ENCODE measurements around the gene BCAS3.
"Not testable (repeated sequence)": the region's sequence is repeated elsewhere in the genome, so short reads cannot be mapped to it uniquely, and the experiment has no call there.

Gene BCAS3

DNA sequence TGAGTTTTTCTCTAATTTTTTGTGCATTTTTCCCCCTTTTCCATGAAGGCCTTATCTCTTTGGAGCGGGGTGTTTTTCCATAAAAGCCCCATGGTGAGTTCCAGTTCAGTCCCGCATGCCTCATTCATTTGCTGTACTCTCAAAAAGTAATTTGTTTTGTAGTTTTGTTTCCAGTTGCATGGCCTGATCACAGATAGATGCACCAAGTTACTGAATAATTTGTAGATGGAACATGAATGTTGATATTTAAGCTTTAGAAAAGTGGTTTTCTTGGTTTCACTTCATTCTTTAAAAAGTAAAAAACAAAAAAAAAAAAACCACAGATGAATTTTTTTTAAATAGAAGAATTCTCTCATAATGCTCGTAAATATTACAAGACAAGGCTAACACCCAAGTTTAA is 349.2 kb downstream of the BCAS3 start:
- TF ChIP-seq, protein P1, sequence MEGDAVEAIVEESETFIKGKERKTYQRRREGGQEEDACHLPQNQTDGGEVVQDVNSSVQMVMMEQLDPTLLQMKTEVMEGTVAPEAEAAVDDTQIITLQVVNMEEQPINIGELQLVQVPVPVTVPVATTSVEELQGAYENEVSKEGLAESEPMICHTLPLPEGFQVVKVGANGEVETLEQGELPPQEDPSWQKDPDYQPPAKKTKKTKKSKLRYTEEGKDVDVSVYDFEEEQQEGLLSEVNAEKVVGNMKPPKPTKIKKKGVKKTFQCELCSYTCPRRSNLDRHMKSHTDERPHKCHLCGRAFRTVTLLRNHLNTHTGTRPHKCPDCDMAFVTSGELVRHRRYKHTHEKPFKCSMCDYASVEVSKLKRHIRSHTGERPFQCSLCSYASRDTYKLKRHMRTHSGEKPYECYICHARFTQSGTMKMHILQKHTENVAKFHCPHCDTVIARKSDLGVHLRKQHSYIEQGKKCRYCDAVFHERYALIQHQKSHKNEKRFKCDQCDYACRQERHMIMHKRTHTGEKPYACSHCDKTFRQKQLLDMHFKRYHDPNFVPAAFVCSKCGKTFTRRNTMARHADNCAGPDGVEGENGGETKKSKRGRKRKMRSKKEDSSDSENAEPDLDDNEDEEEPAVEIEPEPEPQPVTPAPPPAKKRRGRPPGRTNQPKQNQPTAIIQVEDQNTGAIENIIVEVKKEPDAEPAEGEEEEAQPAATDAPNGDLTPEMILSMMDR (IDR thresholded peaks at IDR 0.05; ENCODE audit: low read length) = no peak
- TF ChIP-seq EZH2 (IDR thresholded peaks at IDR 0.05; ENCODE audit: borderline replicate concordance, low read length) = no peak
- Histone ChIP-seq H3K27me3 (ENCODE audit: insufficient read depth, low read length) (no peaks in the 10 kb centered on the region), H3F3A (ENCODE audit: insufficient read depth, low read length) (no peaks in the 10 kb centered on the region), H3K4me2 (ENCODE audit: low read length) (no peak overlapping the region), H3K4me1 (ENCODE audit: insufficient read depth, low read length, severe bottlenecking) (no peaks in the 10 kb centered on the region), H3K9ac (ENCODE audit: low read length) (no peak overlapping the region), H3K79me2 (ENCODE audit: insufficient read depth, low read length) (no peaks in the 10 kb centered on the region), H3K36me3 (ENCODE audit: insufficient read depth, low read length) (0 out of 2 replicates have a peak, but pooled peaks cover 4% of the 10 kb centered on the region), H3K9me2 (ENCODE audit: low read depth, low read length) (no peaks in the 10 kb centered on the region), H3K9me3 (ENCODE audit: low read length) (no peaks in the 10 kb centered on the region), H3K4me3 (ENCODE audit: low read depth, low read length, poor library complexity, severe bottlenecking) (no peak overlapping the region), H3K27ac (ENCODE audit: low read depth, low read length, poor library complexity, severe bottlenecking) (no peak overlapping the region), H4K20me1 (ENCODE audit: insufficient read depth, low read length) (no peaks in the 10 kb centered on the region), H2AFZ (ENCODE audit: low read length) (no peak overlapping the region)

DNA sequence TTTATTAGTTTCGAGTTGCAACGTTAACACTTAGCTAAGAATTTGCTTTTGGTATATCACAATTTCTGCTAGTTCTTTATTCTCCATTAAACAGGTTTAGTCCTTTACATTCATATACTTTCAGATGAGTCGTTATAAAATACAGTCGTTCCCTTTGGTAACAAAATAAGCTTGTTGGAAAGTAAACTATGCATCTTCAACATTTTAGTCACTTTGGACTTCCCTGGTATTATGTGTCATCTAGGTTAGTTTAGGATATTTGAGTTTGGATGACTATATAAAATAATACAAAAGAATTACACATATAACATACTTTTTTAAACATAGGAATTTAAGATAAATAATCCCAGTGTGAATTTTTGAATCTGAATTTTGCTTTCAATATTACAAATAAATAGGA is 351.5 kb downstream of the BCAS3 start:
- Histone ChIP-seq H3K79me2 (ENCODE audit: insufficient read depth, low read length) (no peaks in the 10 kb centered on the region), H3F3A (ENCODE audit: insufficient read depth, low read length) (no peaks in the 10 kb centered on the region), H3K4me2 (ENCODE audit: low read length) (no peak overlapping the region), H3K9me2 (ENCODE audit: low read depth, low read length) (no peaks in the 10 kb centered on the region), H2AFZ (ENCODE audit: low read length) (no peak overlapping the region), H3K36me3 (ENCODE audit: insufficient read depth, low read length) (0 out of 2 replicates have a peak, but pooled peaks cover 4% of the 10 kb centered on the region), H3K4me3 (ENCODE audit: low read depth, low read length, poor library complexity, severe bottlenecking) (no peak overlapping the region), H3K4me1 (ENCODE audit: insufficient read depth, low read length, severe bottlenecking) (no peaks in the 10 kb centered on the region), H3K27ac (ENCODE audit: low read depth, low read length, poor library complexity, severe bottlenecking) (no peak overlapping the region), H4K20me1 (ENCODE audit: insufficient read depth, low read length) (no peaks in the 10 kb centered on the region), H3K9me3 (ENCODE audit: low read length) (no peaks in the 10 kb centered on the region), H3K9ac (ENCODE audit: low read length) (no peak overlapping the region), H3K27me3 (ENCODE audit: insufficient read depth, low read length) (no peaks in the 10 kb centered on the region)
- TF ChIP-seq, protein P1 (IDR thresholded peaks at IDR 0.05; ENCODE audit: low read length) = no peak
- TF ChIP-seq EZH2 (IDR thresholded peaks at IDR 0.05; ENCODE audit: borderline replicate concordance, low read length) = no peak

DNA sequence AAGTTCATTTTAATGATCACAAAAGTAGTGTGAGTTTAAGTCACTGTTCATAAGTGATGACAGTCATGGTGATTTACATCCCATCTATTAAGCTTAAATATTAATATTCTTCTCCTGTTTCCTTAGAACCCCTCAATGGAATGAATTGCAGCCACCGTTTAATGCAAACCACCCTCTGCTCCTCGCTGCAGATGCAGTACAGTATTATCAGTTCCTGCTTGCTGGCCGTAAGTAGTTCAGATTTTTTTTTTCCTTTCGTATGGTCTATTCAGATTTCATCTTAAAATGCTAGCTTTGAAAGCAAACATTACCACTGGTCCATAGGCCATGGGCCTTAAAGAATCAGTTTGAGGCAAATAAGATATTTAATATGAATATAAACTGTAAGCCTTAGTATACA is 363.0 kb downstream of the BCAS3 start:
- Histone ChIP-seq H3K9me3 (ENCODE audit: low read length) (no peaks in the 10 kb centered on the region), H3K36me3 (ENCODE audit: insufficient read depth, low read length) (peaks cover 44% of the 10 kb centered on the region), H3K79me2 (ENCODE audit: insufficient read depth, low read length) (no peaks in the 10 kb centered on the region), H2AFZ (ENCODE audit: low read length) (no peak overlapping the region), H3K4me3 (ENCODE audit: low read depth, low read length, poor library complexity, severe bottlenecking) (no peak overlapping the region), H3K9ac (ENCODE audit: low read length) (no peak overlapping the region), H4K20me1 (ENCODE audit: insufficient read depth, low read length) (no peaks in the 10 kb centered on the region), H3K4me2 (ENCODE audit: low read length) (no peak overlapping the region), H3K27me3 (ENCODE audit: insufficient read depth, low read length) (no peaks in the 10 kb centered on the region), H3F3A (ENCODE audit: insufficient read depth, low read length) (no peaks in the 10 kb centered on the region), H3K27ac (ENCODE audit: low read depth, low read length, poor library complexity, severe bottlenecking) (no peak overlapping the region), H3K9me2 (ENCODE audit: low read depth, low read length) (no peaks in the 10 kb centered on the region), H3K4me1 (ENCODE audit: insufficient read depth, low read length, severe bottlenecking) (no peaks in the 10 kb centered on the region)
- TF ChIP-seq, protein P1 (IDR thresholded peaks at IDR 0.05; ENCODE audit: low read length) = no peak
- no peak for TF ChIP-seq EZH2 (IDR thresholded peaks at IDR 0.05; ENCODE audit: borderline replicate concordance, low read length)

DNA sequence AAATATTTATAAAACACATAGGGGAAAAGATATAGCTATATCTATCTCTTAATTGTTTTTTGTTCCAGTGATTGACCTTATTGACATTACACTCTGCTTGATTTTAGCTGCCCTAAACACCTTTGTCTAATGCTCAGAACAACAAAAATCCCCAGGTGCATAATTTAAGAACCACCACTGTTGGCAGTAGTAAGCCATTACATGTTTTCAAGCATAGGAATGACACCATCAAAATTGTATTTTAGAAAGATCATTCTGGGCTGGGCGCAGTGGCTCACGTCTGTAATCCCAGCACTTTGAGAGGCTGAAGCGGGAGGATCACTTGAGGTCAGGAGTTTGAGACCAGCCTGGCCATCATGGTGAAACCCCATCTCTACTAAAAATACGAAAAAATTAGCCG is 364.7 kb downstream of the BCAS3 start:
- H3K79me2 ChIP-seq (ENCODE audit: insufficient read depth, low read length); H3K4me3 ChIP-seq (ENCODE audit: low read depth, low read length, poor library complexity, severe bottlenecking); H3K27ac ChIP-seq (ENCODE audit: low read depth, low read length, poor library complexity, severe bottlenecking): not testable (repeated sequence)

More for the DNA sequence above, 364.7 kb downstream of the BCAS3 start:
- not testable (repeated sequence) for H3K4me1 ChIP-seq (ENCODE audit: insufficient read depth, low read length, severe bottlenecking); H3K9me3 ChIP-seq (ENCODE audit: low read length); H3K9ac ChIP-seq (ENCODE audit: low read length); H2AFZ ChIP-seq (ENCODE audit: low read length); H4K20me1 ChIP-seq (ENCODE audit: insufficient read depth, low read length); H3K4me2 ChIP-seq (ENCODE audit: low read length); H3K9me2 ChIP-seq (ENCODE audit: low read depth, low read length); H3K27me3 ChIP-seq (ENCODE audit: insufficient read depth, low read length); H3F3A ChIP-seq (ENCODE audit: insufficient read depth, low read length)
- H3K36me3 ChIP-seq (ENCODE audit: insufficient read depth, low read length) = peaks cover 37% of the 10 kb centered on the region

All from OCI-LY1 (cell line).